ENCODE measurements around the gene HLA-C. TPM values are rescaled to one million over a fixed set of nuclear protein-coding genes. Genes with fewer than 3 reads are reported as not detected.
"Not testable (repeated sequence)": the region's sequence is repeated elsewhere in the genome, so short reads cannot be mapped to it uniquely, and the experiment has no call there.

The HLA-C gene
- total RNA-seq, 1 donor from 2014 or later: 177 TPM

GRCh38 chr6:31267651-31268368 is 4.1 kb downstream of the HLA-C start:
- peaks cover 21% of the 10 kb centered on the region for H3K36me3 Mint-ChIP-seq (ENCODE audit: low read depth, unreplicated experiment)
- H3K9me3 Mint-ChIP-seq (ENCODE audit: unreplicated experiment): no peaks in the 10 kb centered on the region
- no peak overlapping the region for H3K4me3 Mint-ChIP-seq (ENCODE audit: unreplicated experiment)
- peaks cover 10% of the 10 kb centered on the region for H3K4me1 Mint-ChIP-seq (ENCODE audit: unreplicated experiment)
- peaks cover 4% of the 10 kb centered on the region for H3K27me3 Mint-ChIP-seq (ENCODE audit: unreplicated experiment)
- no peak for TF ChIP-seq CTCF (IDR thresholded peaks at IDR 0.05; ENCODE audit: unreplicated experiment)
- DNase-seq (ENCODE audit: low spot score): no peak
- no peak overlapping the region for H3K27ac Mint-ChIP-seq (ENCODE audit: unreplicated experiment)

- no peaks in the 10 kb centered on the region for H3K9me3 Mint-ChIP-seq (ENCODE audit: unreplicated experiment)
- DNase-seq (ENCODE audit: low spot score): no peak
- no peak for TF ChIP-seq CTCF (IDR thresholded peaks at IDR 0.05; ENCODE audit: unreplicated experiment)
- peaks cover 4% of the 10 kb centered on the region for H3K27me3 Mint-ChIP-seq (ENCODE audit: unreplicated experiment)
- H3K36me3 Mint-ChIP-seq (ENCODE audit: low read depth, unreplicated experiment): peaks cover 21% of the 10 kb centered on the region
- peaks cover 6% of the 10 kb centered on the region for H3K4me1 Mint-ChIP-seq (ENCODE audit: unreplicated experiment)
- H3K27ac Mint-ChIP-seq (ENCODE audit: unreplicated experiment): no peak overlapping the region
- H3K4me3 Mint-ChIP-seq (ENCODE audit: unreplicated experiment): no peak overlapping the region
Observed at GRCh38 chr6:31266567-31267360, 5.1 kb downstream of the HLA-C start.

- peaks cover 6% of the 10 kb centered on the region for H3K4me1 Mint-ChIP-seq (ENCODE audit: unreplicated experiment)
- peaks cover 4% of the 10 kb centered on the region for H3K27me3 Mint-ChIP-seq (ENCODE audit: unreplicated experiment)
- no peak for TF ChIP-seq CTCF (IDR thresholded peaks at IDR 0.05; ENCODE audit: unreplicated experiment)
- no peak for DNase-seq (ENCODE audit: low spot score)
- no peak overlapping the region for H3K27ac Mint-ChIP-seq (ENCODE audit: unreplicated experiment)
- no peak overlapping the region for H3K4me3 Mint-ChIP-seq (ENCODE audit: unreplicated experiment)
- H3K36me3 Mint-ChIP-seq (ENCODE audit: low read depth, unreplicated experiment): peaks cover 21% of the 10 kb centered on the region
- H3K9me3 Mint-ChIP-seq (ENCODE audit: unreplicated experiment): no peaks in the 10 kb centered on the region
Observed at GRCh38 chr6:31265926-31266325, 6.0 kb downstream of the HLA-C start.

- peaks cover 12% of the 10 kb centered on the region for H3K36me3 Mint-ChIP-seq (ENCODE audit: low read depth, unreplicated experiment)
- not testable (repeated sequence) for H3K27me3 Mint-ChIP-seq (ENCODE audit: unreplicated experiment); H3K4me3 Mint-ChIP-seq (ENCODE audit: unreplicated experiment); H3K27ac Mint-ChIP-seq (ENCODE audit: unreplicated experiment); H3K9me3 Mint-ChIP-seq (ENCODE audit: unreplicated experiment); H3K4me1 Mint-ChIP-seq (ENCODE audit: unreplicated experiment); DNase-seq (ENCODE audit: low spot score)
Observed at GRCh38 chr6:31263346-31263933, 8.5 kb downstream of the HLA-C start.

- not testable (repeated sequence) for H3K9me3 Mint-ChIP-seq (ENCODE audit: unreplicated experiment); H3K36me3 Mint-ChIP-seq (ENCODE audit: low read depth, unreplicated experiment); H3K4me3 Mint-ChIP-seq (ENCODE audit: unreplicated experiment); H3K27ac Mint-ChIP-seq (ENCODE audit: unreplicated experiment); H3K27me3 Mint-ChIP-seq (ENCODE audit: unreplicated experiment); DNase-seq (ENCODE audit: low spot score); H3K4me1 Mint-ChIP-seq (ENCODE audit: unreplicated experiment)
Observed at GRCh38 chr6:31259995-31260394, 11.9 kb downstream of the HLA-C start.

Measured in endothelial cell (in vitro differentiated cells).